HepG2 (cell line): Measurements from ENCODE around the gene AKR7A2. TPM values are rescaled to one million over a fixed set of nuclear protein-coding genes. Genes with fewer than 3 reads are reported as not detected.

ENCODE experiments used
- ATAC-seq: fragments of 200-7000 bp; cut with Tn5 transposase; 3 replicates; pipeline ENCODE4 v1.9.1; 2020; ENCODE audit warnings: mild to moderate bottlenecking, moderate library complexity
- BruUV-seq: library from RNA; stranded (reverse); fragments of 400-500 nt; replicated peaks from 2 replicates; lab custom pipeline; 2021; lab: Mats Ljungman, UMichigan
- CTCF ChIA-PET: fragments of 300-600 bp; formaldehyde crosslinking; extraction: SDS; loops from one replicate; lab custom pipeline; 2021; ENCODE audit warnings: low total read pairs, inconsistent platforms, low intra/inter-chr PET ratio; lab: Yijun Ruan, JAX
- POLR2A ChIA-PET: fragments of 350-600 bp; sonication (Branson Sonifier 250); formaldehyde crosslinking; loops from one replicate; lab custom pipeline; 2020; ENCODE audit warnings: antibody characterized with exemption, inconsistent platforms; lab: Yijun Ruan, JAX
- DNase-seq: peaks from one replicate; pipeline ENCODE4 v3.0.0-alpha.2; 2015; ENCODE audit warnings: low spot score
- FAIRE-seq: peaks from 3 replicates; lab custom pipeline; 2011; peaks lifted over from hg19 to GRCh38; lab: Jason Lieb, UNC
- H2AFZ ChIP-seq: one replicate; pipeline ENCODE4 v1.6.1; 2011; ENCODE audit warnings: low read length, inconsistent platforms
- H3K27ac ChIP-seq: fragments of 300-600 bp; 3 replicates; pipeline ENCODE4 v1.8.0; 2011; ENCODE audit warnings: mixed run types, mild to moderate bottlenecking, mixed read lengths, low read length, inconsistent platforms; ENCODE audit not compliant: insufficient read depth; ENCODE audit errors: extremely low read length
- H3K27me3 ChIP-seq, 2 experiments: fragments of 200-600 bp in 1 of 2; 2 replicates in 1 of 2; 3 replicates in 1 of 2; pipeline versions ENCODE4 v1.6.0 to v1.8.0; 2011; ENCODE audit warnings: low read length in 2 of 2, mild to moderate bottlenecking in 2 of 2, moderate library complexity in 2 of 2, inconsistent platforms in 1 of 2; ENCODE audit not compliant: insufficient read depth in 2 of 2, control insufficient read depth in 1 of 2
- H3K36me3 ChIP-seq, 2 experiments: fragments of 200-600 bp in 1 of 2; replicated peaks in 1 of 2; 2 replicates in 1 of 2; 3 replicates in 1 of 2; pipeline versions ENCODE4 v1.5.1 to v1.8.0; 2011; ENCODE audit warnings: low read length in 2 of 2, inconsistent platforms in 1 of 2; ENCODE audit not compliant: insufficient read depth in 2 of 2, control insufficient read depth in 1 of 2
- H3K4me1 ChIP-seq: 2 replicates; pipeline ENCODE4 v1.5.1; 2012; ENCODE audit warnings: low read length, inconsistent platforms; ENCODE audit not compliant: insufficient read depth
- H3K4me2 ChIP-seq: 2 replicates; pipeline ENCODE4 v1.6.0; 2011; ENCODE audit warnings: low read depth, low read length, inconsistent platforms
- H3K4me3 ChIP-seq, 3 experiments: fragments of 200-600 bp in 1 of 3; sonication (generic), shearing (Covaris generic) in 1 of 3; replicated peaks in 1 of 3; 2 replicates each; pipeline ENCODE4 v1.5.1; 2011 to 2016; ENCODE audit warnings: low read length in 3 of 3, inconsistent platforms in 2 of 3, low read depth in 2 of 3, mild to moderate bottlenecking in 2 of 3, control low read depth in 1 of 3, mixed read lengths in 1 of 3; ENCODE audit not compliant: insufficient read depth in 1 of 3
- H3K79me2 ChIP-seq: one replicate; pipeline ENCODE4 v1.6.1; 2011; ENCODE audit warnings: low read length, inconsistent platforms; ENCODE audit not compliant: insufficient read depth
- H3K9ac ChIP-seq: 2 replicates; pipeline ENCODE4 v1.6.0; 2011; ENCODE audit warnings: mild to moderate bottlenecking, low read depth, low read length, inconsistent platforms; ENCODE audit not compliant: insufficient read depth
- H3K9me3 ChIP-seq: 2 replicates; pipeline ENCODE4 v1.5.1; 2012; ENCODE audit warnings: mild to moderate bottlenecking, low read length
- H4K20me1 ChIP-seq: 2 replicates; pipeline ENCODE4 v1.6.0; 2011; ENCODE audit warnings: inconsistent platforms, mild to moderate bottlenecking, low read length, moderate library complexity; ENCODE audit not compliant: insufficient read depth
- FLYWCH1 ChIP-seq: sonication (generic); formaldehyde crosslinking; IDR thresholded peaks from 2 replicates; pipeline ENCODE4 v1.8.1; 2023; ENCODE audit warnings: mild to moderate bottlenecking, missing genetic modification reagents
- HES4 ChIP-seq: sonication (generic); formaldehyde crosslinking; IDR thresholded peaks from 2 replicates; pipeline ENCODE4 v1.9.0; 2021; ENCODE audit warnings: mild to moderate bottlenecking, missing genetic modification reagents, borderline replicate concordance
- HIVEP1 ChIP-seq: sonication (generic); formaldehyde crosslinking; IDR thresholded peaks from 2 replicates; pipeline ENCODE4 v1.4.0; 2020; ENCODE audit warnings: mild to moderate bottlenecking, missing genetic modification reagents
- MEF2D ChIP-seq: sonication (generic); formaldehyde crosslinking; IDR thresholded peaks from 2 replicates; pipeline ENCODE4 v1.5.1; 2020; ENCODE audit warnings: mild to moderate bottlenecking, missing genetic modification reagents
- SOX6 ChIP-seq, 2 experiments: fragments of 450-650 bp in 1 of 2; sonication (generic) in 1 of 2; formaldehyde crosslinking in 1 of 2; IDR thresholded peaks; 2 replicates each; pipeline versions ENCODE4 v1.4.0 to v1.6.1; 2017 to 2020; ENCODE audit warnings: antibody characterized with exemption in 1 of 2, mild to moderate bottlenecking in 1 of 2, missing genetic modification reagents in 1 of 2
- TCF12 ChIP-seq, 2 experiments: fragments of 450-650 bp in 1 of 2; sonication (generic) in 1 of 2; formaldehyde crosslinking in 1 of 2; IDR thresholded peaks; 2 replicates each; pipeline versions ENCODE4 v1.6.1 to v1.8.0; 2017 to 2022; ENCODE audit warnings: antibody characterized with exemption in 1 of 2, mild to moderate bottlenecking in 1 of 2, missing genetic modification reagents in 1 of 2, moderate library complexity in 1 of 2
- ZNF24 ChIP-seq: fragments of 450-650 bp; IDR thresholded peaks from 2 replicates; pipeline ENCODE4 v1.6.1; 2017; ENCODE audit warnings: antibody characterized with exemption, mild to moderate bottlenecking
- ZNF44 ChIP-seq: sonication (generic); formaldehyde crosslinking; IDR thresholded peaks from 2 replicates; pipeline ENCODE4 v1.5.1; 2020; ENCODE audit warnings: mild to moderate bottlenecking, missing genetic modification reagents
- ZNF629 ChIP-seq: sonication (generic); formaldehyde crosslinking; conservative IDR thresholded peaks from 2 replicates; pipeline ENCODE4 v1.5.0; 2020; ENCODE audit warnings: missing genetic modification reagents
- WGBS: methylation state at CpG from one replicate; pipeline ENCODE4 v1.1.6; 2017; ENCODE audit warnings: low lambda C conversion rate; 5-methylcytosine and 5-hydroxymethylcytosine counted together
- in situ Hi-C: cut with HindIII; loops from 2 replicates; pipeline ENCODE4 v1.10.0; 2017; ENCODE audit warnings: low pct_unique_long_range_greater_than_20kb; ENCODE audit not compliant: extremely low pct_ligation_motif_present
- intact Hi-C: fragments of 100-400 bp; cut with micrococcal nuclease; formaldehyde crosslinking; loops from one replicate; pipeline ENCODE4 v1.10.0; 2022; ENCODE audit not compliant: unreplicated experiment
- polyA plus RNA-seq, 8 experiments: library from polyadenylated mRNA; depleted of rRNA in 3 of 8; stranded (reverse) in 7 of 8; unstranded in 1 of 8; fragments of >200 nt; fragmentation: Illumina TruSeq in 4 of 8; extraction: Trizol in 4 of 8; gene quantifications; 2 replicates each; pipeline versions ENCODE4 v1.2.1 to v1.2.3, GENCODE V29; 2011 to 2016; ENCODE audit warnings: low read depth in 4 of 8, missing spikeins in 1 of 8, mixed read lengths in 1 of 8; ENCODE audit not compliant: insufficient read depth in 1 of 8
- total RNA-seq, 5 experiments: library from RNA; depleted of rRNA; stranded (reverse); fragments of >200 nt; fragmentation: Illumina TruSeq; extraction: Trizol; gene quantifications; 2 replicates each; pipeline ENCODE4 v1.2.3, GENCODE V29; 2016; ENCODE audit warnings: low read depth in 1 of 5
- TF ChIP-seq, protein P1 (sequence below): sonication (generic); formaldehyde crosslinking; IDR thresholded peaks from 2 replicates; pipeline ENCODE4 v1.4.0; 2020; ENCODE audit warnings: mild to moderate bottlenecking, missing genetic modification reagents
- TF ChIP-seq, protein P2 (sequence below): sonication (generic); formaldehyde crosslinking; IDR thresholded peaks from 2 replicates; pipeline ENCODE4 v1.9.0; 2022; ENCODE audit warnings: low read depth, missing genetic modification reagents
- TF ChIP-seq, protein P3 (sequence below): sonication (generic); formaldehyde crosslinking; IDR thresholded peaks from 2 replicates; pipeline ENCODE4 v1.8.0; 2022; ENCODE audit warnings: missing genetic modification reagents, mild to moderate bottlenecking, inconsistent platforms, borderline replicate concordance

The AKR7A2 gene
- total and polyA plus RNA-seq, 2 of the 13 experiments (the other 11 are each of a cell fraction or from before 2014, with no cell fraction given): 45.2 to 75.6 TPM

DNA sequence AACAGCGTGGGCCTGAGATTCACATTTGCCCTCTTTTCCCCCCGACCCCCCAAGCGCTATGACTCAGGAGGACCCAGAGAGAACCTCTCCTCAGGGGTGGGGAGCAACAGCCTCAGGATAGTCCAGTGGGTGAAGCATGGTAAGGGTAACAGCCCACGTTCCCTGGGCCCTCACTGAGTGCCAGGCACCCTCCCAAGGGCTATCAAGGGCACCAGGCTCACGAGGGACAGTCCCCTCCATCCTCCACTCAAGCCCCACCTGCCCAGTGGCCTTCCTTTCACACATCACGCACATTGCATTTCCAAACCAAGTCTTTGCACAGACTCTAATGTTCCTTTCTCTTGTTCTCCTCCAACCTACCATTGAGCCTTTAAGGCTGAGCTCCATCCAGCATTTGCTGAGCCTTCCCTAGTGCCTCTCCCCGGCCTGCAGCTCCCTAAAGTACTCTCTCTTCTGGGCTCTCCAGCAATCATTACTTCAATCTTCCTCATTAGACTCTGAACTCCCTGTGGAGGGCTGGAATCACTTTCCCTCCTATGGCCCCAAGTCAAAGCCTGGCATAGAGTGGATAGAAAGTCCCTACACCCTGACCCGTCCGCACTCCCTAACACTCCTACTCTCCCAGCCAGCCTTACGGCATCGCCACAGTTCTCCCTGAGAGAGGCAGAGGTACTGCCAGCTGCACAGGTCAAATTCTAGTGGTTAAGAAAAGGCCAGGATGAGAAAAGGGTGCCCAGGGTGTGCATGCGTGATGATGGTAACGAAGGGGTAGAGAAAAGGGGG lies 1.0 kb downstream of the AKR7A2 start:
- WGBS: 29% methylated on average over 13 of the region's 13 CpGs
- POLR2A ChIA-PET: interaction anchor here (0.6 to 4.7 kb wide), 4 partner anchors 42 to 60 kb away, joined by 3 to 21 read pairs (median 4); partner anchors contain the start of genes EMC1 and MRTO4
- Histone ChIP-seq H2AFZ (no peak overlapping the region), H3K9ac (peak overlapping the region; percentile 94), H3K4me3 (peak overlapping the region; percentile 85 to 95 (median 93)), H4K20me1 (no peaks in the 10 kb centered on the region; the same call in 1 of the 2 replicates), H3K79me2 (peaks cover 27% of the 10 kb centered on the region), H3K36me3 (peaks cover 8 to 32% of the 10 kb centered on the region in 2 experiments; a peak in 4 of 5 replicates), H3K4me1 (peaks cover 64% of the 10 kb centered on the region), H3K4me2 (peak overlapping the region; percentile 85), H3K9me3 (no peaks in the 10 kb centered on the region), H3K27ac (peak overlapping the region; percentile 77), H3K27me3 (no peaks in the 10 kb centered on the region; a peak in 1 of 5 replicates)
- TSS peak; percentile 63 for BruUV-seq
- DNase-seq: peak; percentile 22
- no peak for TF ChIP-seq HES4
- no peak; the same call in 1 of the 2 replicates for TF ChIP-seq ZNF44 (CRISPR knock-in tag)
- TF ChIP-seq, protein P1, sequence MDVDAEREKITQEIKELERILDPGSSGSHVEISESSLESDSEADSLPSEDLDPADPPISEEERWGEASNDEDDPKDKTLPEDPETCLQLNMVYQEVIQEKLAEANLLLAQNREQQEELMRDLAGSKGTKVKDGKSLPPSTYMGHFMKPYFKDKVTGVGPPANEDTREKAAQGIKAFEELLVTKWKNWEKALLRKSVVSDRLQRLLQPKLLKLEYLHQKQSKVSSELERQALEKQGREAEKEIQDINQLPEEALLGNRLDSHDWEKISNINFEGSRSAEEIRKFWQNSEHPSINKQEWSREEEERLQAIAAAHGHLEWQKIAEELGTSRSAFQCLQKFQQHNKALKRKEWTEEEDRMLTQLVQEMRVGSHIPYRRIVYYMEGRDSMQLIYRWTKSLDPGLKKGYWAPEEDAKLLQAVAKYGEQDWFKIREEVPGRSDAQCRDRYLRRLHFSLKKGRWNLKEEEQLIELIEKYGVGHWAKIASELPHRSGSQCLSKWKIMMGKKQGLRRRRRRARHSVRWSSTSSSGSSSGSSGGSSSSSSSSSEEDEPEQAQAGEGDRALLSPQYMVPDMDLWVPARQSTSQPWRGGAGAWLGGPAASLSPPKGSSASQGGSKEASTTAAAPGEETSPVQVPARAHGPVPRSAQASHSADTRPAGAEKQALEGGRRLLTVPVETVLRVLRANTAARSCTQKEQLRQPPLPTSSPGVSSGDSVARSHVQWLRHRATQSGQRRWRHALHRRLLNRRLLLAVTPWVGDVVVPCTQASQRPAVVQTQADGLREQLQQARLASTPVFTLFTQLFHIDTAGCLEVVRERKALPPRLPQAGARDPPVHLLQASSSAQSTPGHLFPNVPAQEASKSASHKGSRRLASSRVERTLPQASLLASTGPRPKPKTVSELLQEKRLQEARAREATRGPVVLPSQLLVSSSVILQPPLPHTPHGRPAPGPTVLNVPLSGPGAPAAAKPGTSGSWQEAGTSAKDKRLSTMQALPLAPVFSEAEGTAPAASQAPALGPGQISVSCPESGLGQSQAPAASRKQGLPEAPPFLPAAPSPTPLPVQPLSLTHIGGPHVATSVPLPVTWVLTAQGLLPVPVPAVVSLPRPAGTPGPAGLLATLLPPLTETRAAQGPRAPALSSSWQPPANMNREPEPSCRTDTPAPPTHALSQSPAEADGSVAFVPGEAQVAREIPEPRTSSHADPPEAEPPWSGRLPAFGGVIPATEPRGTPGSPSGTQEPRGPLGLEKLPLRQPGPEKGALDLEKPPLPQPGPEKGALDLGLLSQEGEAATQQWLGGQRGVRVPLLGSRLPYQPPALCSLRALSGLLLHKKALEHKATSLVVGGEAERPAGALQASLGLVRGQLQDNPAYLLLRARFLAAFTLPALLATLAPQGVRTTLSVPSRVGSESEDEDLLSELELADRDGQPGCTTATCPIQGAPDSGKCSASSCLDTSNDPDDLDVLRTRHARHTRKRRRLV: 0 out of 2 replicates have a peak, but pooled peaks have one; percentile 12
- TF ChIP-seq ZNF24: peak; percentile 65
- TF ChIP-seq, protein P2, sequence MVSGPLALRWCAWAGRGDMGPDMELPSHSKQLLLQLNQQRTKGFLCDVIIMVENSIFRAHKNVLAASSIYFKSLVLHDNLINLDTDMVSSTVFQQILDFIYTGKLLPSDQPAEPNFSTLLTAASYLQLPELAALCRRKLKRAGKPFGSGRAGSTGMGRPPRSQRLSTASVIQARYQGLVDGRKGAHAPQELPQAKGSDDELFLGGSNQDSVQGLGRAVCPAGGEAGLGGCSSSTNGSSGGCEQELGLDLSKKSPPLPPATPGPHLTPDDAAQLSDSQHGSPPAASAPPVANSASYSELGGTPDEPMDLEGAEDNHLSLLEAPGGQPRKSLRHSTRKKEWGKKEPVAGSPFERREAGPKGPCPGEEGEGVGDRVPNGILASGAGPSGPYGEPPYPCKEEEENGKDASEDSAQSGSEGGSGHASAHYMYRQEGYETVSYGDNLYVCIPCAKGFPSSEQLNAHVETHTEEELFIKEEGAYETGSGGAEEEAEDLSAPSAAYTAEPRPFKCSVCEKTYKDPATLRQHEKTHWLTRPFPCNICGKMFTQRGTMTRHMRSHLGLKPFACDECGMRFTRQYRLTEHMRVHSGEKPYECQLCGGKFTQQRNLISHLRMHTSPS: no peak; the same call in 1 of the 2 replicates
- TF ChIP-seq TCF12 (IDR thresholded peaks at IDR 0.05): no peak
- TF ChIP-seq TCF12 (CRISPR knock-in tag; IDR thresholded peaks at IDR 0.05): no peak
- TF ChIP-seq FLYWCH1 (CRISPR knock-in tag): no peak
- peak; percentile 27; the same call in 1 of the 2 replicates for TF ChIP-seq MEF2D (CRISPR knock-in tag)
- 0 out of 2 replicates have a peak, but pooled peaks have one; percentile 16 for TF ChIP-seq HIVEP1 (CRISPR knock-in tag)
- TF ChIP-seq ZNF629: no peak
- TF ChIP-seq, protein P3, sequence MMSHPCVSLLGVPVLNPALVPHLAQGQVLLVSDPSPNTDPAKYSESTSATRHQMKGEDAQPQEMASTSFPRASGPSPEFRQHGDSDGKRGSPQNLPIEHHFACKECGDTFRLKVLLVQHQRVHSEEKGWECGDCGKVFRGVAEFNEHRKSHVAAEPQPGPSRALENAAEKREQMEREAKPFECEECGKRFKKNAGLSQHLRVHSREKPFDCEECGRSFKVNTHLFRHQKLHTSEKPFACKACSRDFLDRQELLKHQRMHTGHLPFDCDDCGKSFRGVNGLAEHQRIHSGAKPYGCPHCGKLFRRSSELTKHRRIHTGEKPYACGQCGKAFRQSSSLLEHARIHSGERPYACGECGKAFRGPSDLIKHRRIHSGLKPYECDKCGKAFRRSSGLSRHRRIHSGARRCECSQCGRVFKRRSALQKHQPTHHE (CRISPR knock-in tag): 0 out of 2 replicates have a peak, but pooled peaks have one; percentile 2
- no peak for TF ChIP-seq SOX6 (IDR thresholded peaks at IDR 0.05)
- peak; percentile 40; the same call in 1 of the 2 replicates for TF ChIP-seq SOX6 (CRISPR knock-in tag; IDR thresholded peaks at IDR 0.05)
- in situ Hi-C loops (no loop called here), intact Hi-C loops (loop anchor here (2.0 kb wide), 1 partner anchor 58 kb away; no protein-coding TSS in a partner anchor)
- CTCF ChIA-PET: no interaction called here
- ATAC-seq: peak; percentile 49
- FAIRE-seq: peak; percentile 37
